Progenitor cell of endocrine pancreas (in vitro differentiated cells): Measurements from ENCODE around the gene TTBK2. TPM values are rescaled to one million over a fixed set of nuclear protein-coding genes. Genes with fewer than 3 reads are reported as not detected.

Experiments
- DNase-seq: peaks from one replicate; pipeline ENCODE4 v3.0.0; 2021; ENCODE audit warnings: low spot score; ENCODE audit not compliant: unreplicated experiment
- H3K27ac Mint-ChIP-seq: 2 replicates; pipeline ENCODE4 v1.8.0; 2021; ENCODE audit warnings: mild to moderate bottlenecking, moderate library complexity, mixed read lengths
- H3K27me3 Mint-ChIP-seq: 2 replicates; pipeline ENCODE4 v1.8.0; 2021; ENCODE audit warnings: mixed read lengths
- H3K36me3 Mint-ChIP-seq: 2 replicates; pipeline ENCODE4 v1.8.0; 2022; ENCODE audit warnings: mixed read lengths; ENCODE audit not compliant: insufficient read depth
- H3K4me1 Mint-ChIP-seq: 2 replicates; pipeline ENCODE4 v1.8.0; 2021; ENCODE audit warnings: low read depth, mixed read lengths
- H3K4me3 Mint-ChIP-seq: 2 replicates; pipeline ENCODE4 v1.8.0; 2021; ENCODE audit warnings: low read depth, mild to moderate bottlenecking, moderate library complexity, mixed read lengths
- H3K9me3 Mint-ChIP-seq: 2 replicates; pipeline ENCODE4 v1.8.0; 2021; ENCODE audit warnings: low read depth, mixed read lengths
- CTCF ChIP-seq: fragments of 200-600 bp; sonication (generic); IDR thresholded peaks from one replicate; pipeline ENCODE4 v1.5.0; 2021; ENCODE audit warnings: antibody characterized with exemption, mild to moderate bottlenecking; ENCODE audit not compliant: unreplicated experiment
- total RNA-seq: library from RNA; stranded (reverse); gene quantifications from 2 replicates; pipeline ENCODE4 v1.2.1, GENCODE V29; 2021

The TTBK2 gene
- total RNA-seq, 1 donor from 2014 or later: 19.5 TPM

- Mint-ChIP-seq H3K4me1 (no peaks in the 10 kb centered on the region), H3K27ac (no peak overlapping the region), H3K4me3 (no peak overlapping the region), H3K9me3 (peaks cover 2% of the 10 kb centered on the region), H3K27me3 (no peaks in the 10 kb centered on the region), H3K36me3 (no peaks in the 10 kb centered on the region)
- no peak for DNase-seq
- no peak for TF ChIP-seq CTCF
Measured at GRCh38 chr15:42849836-42850235, 70.7 kb downstream of the TTBK2 start.

GRCh38 chr15:42848846-42849245, 71.7 kb downstream of the TTBK2 start:
- Mint-ChIP-seq H3K27me3 (no peaks in the 10 kb centered on the region), H3K27ac (no peak overlapping the region), H3K4me1 (no peaks in the 10 kb centered on the region), H3K36me3 (peaks cover 5% of the 10 kb centered on the region), H3K9me3 (peaks cover 6% of the 10 kb centered on the region), H3K4me3 (no peak overlapping the region)
- no peak for TF ChIP-seq CTCF
- no peak for DNase-seq

- Mint-ChIP-seq H3K4me3 (no peak overlapping the region), H3K27me3 (no peaks in the 10 kb centered on the region), H3K9me3 (peaks cover 8% of the 10 kb centered on the region), H3K4me1 (no peaks in the 10 kb centered on the region), H3K27ac (peak overlapping the region; percentile 62), H3K36me3 (peaks cover 10% of the 10 kb centered on the region)
- no peak for DNase-seq
- TF ChIP-seq CTCF: no peak
Measured at GRCh38 chr15:42846647-42847046, 73.9 kb downstream of the TTBK2 start.

GRCh38 chr15:42845581-42845980, 75.0 kb downstream of the TTBK2 start:
- no peaks in the 10 kb centered on the region for H3K27me3 Mint-ChIP-seq
- no peak overlapping the region for H3K4me3 Mint-ChIP-seq
- H3K36me3 Mint-ChIP-seq: peaks cover 10% of the 10 kb centered on the region
- peaks cover 8% of the 10 kb centered on the region for H3K9me3 Mint-ChIP-seq
- H3K4me1 Mint-ChIP-seq: no peaks in the 10 kb centered on the region
- no peak for DNase-seq
- TF ChIP-seq CTCF: no peak
- H3K27ac Mint-ChIP-seq: no peak overlapping the region

GRCh38 chr15:42843699-42844098, 76.9 kb downstream of the TTBK2 start:
- no peak for DNase-seq
- no peaks in the 10 kb centered on the region for H3K27me3 Mint-ChIP-seq
- H3K9me3 Mint-ChIP-seq: peaks cover 8% of the 10 kb centered on the region
- no peaks in the 10 kb centered on the region for H3K4me1 Mint-ChIP-seq
- no peak for TF ChIP-seq CTCF
- no peak overlapping the region for H3K4me3 Mint-ChIP-seq
- no peak overlapping the region for H3K27ac Mint-ChIP-seq
- H3K36me3 Mint-ChIP-seq: peaks cover 19% of the 10 kb centered on the region
